Caco-2 (cell line): ENCODE data around the gene PPM1J. TPM values are rescaled to one million over a fixed set of nuclear protein-coding genes. Genes with fewer than 3 reads are reported as not detected.

Experiments
- BruUV-seq: library from RNA; stranded (reverse); fragments of 400-500 nt; replicated peaks from 2 replicates; lab custom pipeline; 2021; lab: Mats Ljungman, UMichigan
- CTCF ChIA-PET: fragments of 300-600 bp; sonication (Branson Sonifier 250); formaldehyde crosslinking; loops from one replicate; lab custom pipeline; 2022; ENCODE audit warnings: antibody characterized with exemption; lab: Charles Lee
- POLR2A ChIA-PET: fragments of 300-600 bp; sonication (Branson Sonifier 250); formaldehyde crosslinking; loops from one replicate; lab custom pipeline; 2022; ENCODE audit warnings: antibody characterized with exemption; lab: Charles Lee
- DNase-seq, 2 experiments: peaks; one replicate each; pipeline versions ENCODE4 v3.0.0 to v3.0.0-alpha.2; 2020 to 2022
- H3K27me3 ChIP-seq: replicated peaks from 2 replicates; pipeline ENCODE4 v1.6.0; 2011; ENCODE audit warnings: low read length; ENCODE audit not compliant: control insufficient read depth, insufficient read depth
- H3K36me3 ChIP-seq: 2 replicates; pipeline ENCODE4 v1.5.1; 2011; ENCODE audit warnings: low read length; ENCODE audit not compliant: control insufficient read depth, insufficient read depth
- H3K4me1 ChIP-seq: fragments of 250-450 bp; sonication (Bioruptor Pico); 2 replicates; pipeline ENCODE4 v1.5.1; 2020; ENCODE audit warnings: mild to moderate bottlenecking
- H3K4me3 ChIP-seq: 2 replicates; pipeline ENCODE4 v1.5.1; 2011; ENCODE audit warnings: low read depth, mild to moderate bottlenecking, control low read depth, low read length
- H3K9me3 ChIP-seq: fragments of 250-450 bp; sonication (Bioruptor Pico); 2 replicates; pipeline ENCODE4 v1.5.1; 2020; ENCODE audit warnings: mild to moderate bottlenecking, moderate library complexity
- H3K27ac Mint-ChIP-seq: one replicate; pipeline ENCODE4 v1.8.0; 2022; ENCODE audit warnings: mixed read lengths; ENCODE audit not compliant: unreplicated experiment
- H3K27me3 Mint-ChIP-seq: one replicate; pipeline ENCODE4 v1.8.0; 2022; ENCODE audit warnings: mixed read lengths; ENCODE audit not compliant: insufficient read depth, unreplicated experiment
- H3K36me3 Mint-ChIP-seq: one replicate; pipeline ENCODE4 v1.8.0; 2022; ENCODE audit warnings: mild to moderate bottlenecking, mixed read lengths; ENCODE audit not compliant: insufficient read depth, unreplicated experiment
- H3K4me1 Mint-ChIP-seq: one replicate; pipeline ENCODE4 v1.8.0; 2022; ENCODE audit warnings: low read depth, mixed read lengths; ENCODE audit not compliant: unreplicated experiment
- H3K4me3 Mint-ChIP-seq: one replicate; pipeline ENCODE4 v1.8.0; 2022; ENCODE audit warnings: mild to moderate bottlenecking, moderate library complexity, mixed read lengths; ENCODE audit not compliant: unreplicated experiment
- H3K9me3 Mint-ChIP-seq: one replicate; pipeline ENCODE4 v1.8.0; 2022; ENCODE audit warnings: mixed read lengths; ENCODE audit not compliant: unreplicated experiment
- intact Hi-C: fragments of 100-400 bp; cut with micrococcal nuclease; formaldehyde crosslinking; loops from one replicate; pipeline ENCODE4 v1.10.0; 2022; ENCODE audit not compliant: unreplicated experiment
- total RNA-seq: library from RNA; stranded (reverse); gene quantifications from 2 replicates; pipeline ENCODE4 v1.2.3, GENCODE V29; 2022
- TF ChIP-seq, protein P1 (sequence below), 2 experiments: fragments of 200-600 bp in 1 of 2; IDR thresholded peaks; 1 replicate in 1 of 2; 2 replicates in 1 of 2; pipeline versions ENCODE4 v1.5.1 to v1.8.0; 2011 to 2022; ENCODE audit warnings: antibody characterized with exemption in 1 of 2, control low read depth in 1 of 2, inconsistent platforms in 1 of 2, low read depth in 1 of 2, low read length in 1 of 2, mild to moderate bottlenecking in 1 of 2, moderate library complexity in 1 of 2; ENCODE audit not compliant: insufficient read depth in 1 of 2, severe bottlenecking in 1 of 2, unreplicated experiment in 1 of 2

The PPM1J gene
- total RNA-seq, 1 experiment from 2014 or later = 1.5 TPM

DNA sequence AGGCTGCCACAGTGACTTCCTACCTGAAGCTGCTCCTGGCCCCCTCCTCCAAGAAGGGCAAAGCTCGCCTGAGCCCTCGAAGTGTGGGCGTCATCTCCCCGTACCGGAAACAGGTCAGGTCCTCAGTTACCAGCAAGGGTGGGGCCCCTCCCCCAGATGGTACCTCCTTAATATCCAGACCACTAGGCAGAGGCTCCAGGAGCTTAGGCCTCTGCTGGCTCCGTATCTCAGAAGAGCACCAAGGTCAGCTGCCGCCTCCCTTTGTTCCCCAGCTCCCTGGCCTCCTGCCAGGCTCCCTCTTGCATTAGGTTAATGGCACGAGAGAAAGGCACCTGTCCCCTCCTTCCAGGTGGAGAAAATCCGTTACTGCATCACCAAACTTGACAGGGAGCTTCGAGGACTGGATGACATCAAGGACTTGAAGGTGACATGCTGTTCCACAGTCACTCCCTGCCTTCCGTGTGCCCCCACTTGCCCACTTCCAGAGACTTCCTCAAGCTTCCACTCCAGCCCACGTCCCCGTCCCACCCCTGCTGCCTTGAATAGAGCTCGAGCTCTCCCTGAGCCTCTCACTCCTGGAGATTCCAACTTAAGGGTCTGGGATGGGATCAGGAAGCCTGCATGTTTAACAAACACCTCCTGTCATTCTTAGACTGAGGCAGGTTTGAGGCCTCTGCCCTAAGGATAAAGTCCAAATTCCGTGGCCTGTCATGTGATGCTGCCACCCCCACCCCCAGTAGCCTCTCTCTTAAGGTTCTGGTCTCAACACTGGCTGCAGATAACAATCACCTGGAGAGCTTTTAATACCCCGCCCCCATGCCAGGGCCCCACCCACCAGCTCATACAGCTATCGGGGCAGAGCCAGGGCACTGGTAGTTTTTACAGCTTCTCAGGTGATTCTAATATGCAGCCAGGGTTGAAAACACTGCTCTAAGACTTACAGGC lies 16.5 kb downstream of the PPM1J start:
- ChIA-PET POLR2A (interaction anchor here (0.5 to 2.9 kb wide), 10 partner anchors 9 to 303 kb away, joined by 3 to 27 read pairs (median 5); partner anchors contain the start of genes CTTNBP2NL, MOV10 and SLC16A1), CTCF (interaction anchor here (0.6 to 2.7 kb wide), 6 partner anchors 9 to 304 kb away, joined by 3 to 24 read pairs (median 4); partner anchors contain the start of genes MOV10 and RHOC)
- H3K27me3 ChIP-seq = no peaks in the 10 kb centered on the region
- peak; percentile 90 to 95 for DNase-seq
- H3K9me3 ChIP-seq = no peaks in the 10 kb centered on the region
- Mint-ChIP-seq H3K4me3 (peak overlapping the region; percentile 62), H3K27me3 (no peaks in the 10 kb centered on the region), H3K36me3 (peaks cover 77% of the 10 kb centered on the region), H3K27ac (peak overlapping the region; percentile 72), H3K4me1 (peaks cover 27% of the 10 kb centered on the region), H3K9me3 (no peaks in the 10 kb centered on the region)
- TF ChIP-seq, protein P1, sequence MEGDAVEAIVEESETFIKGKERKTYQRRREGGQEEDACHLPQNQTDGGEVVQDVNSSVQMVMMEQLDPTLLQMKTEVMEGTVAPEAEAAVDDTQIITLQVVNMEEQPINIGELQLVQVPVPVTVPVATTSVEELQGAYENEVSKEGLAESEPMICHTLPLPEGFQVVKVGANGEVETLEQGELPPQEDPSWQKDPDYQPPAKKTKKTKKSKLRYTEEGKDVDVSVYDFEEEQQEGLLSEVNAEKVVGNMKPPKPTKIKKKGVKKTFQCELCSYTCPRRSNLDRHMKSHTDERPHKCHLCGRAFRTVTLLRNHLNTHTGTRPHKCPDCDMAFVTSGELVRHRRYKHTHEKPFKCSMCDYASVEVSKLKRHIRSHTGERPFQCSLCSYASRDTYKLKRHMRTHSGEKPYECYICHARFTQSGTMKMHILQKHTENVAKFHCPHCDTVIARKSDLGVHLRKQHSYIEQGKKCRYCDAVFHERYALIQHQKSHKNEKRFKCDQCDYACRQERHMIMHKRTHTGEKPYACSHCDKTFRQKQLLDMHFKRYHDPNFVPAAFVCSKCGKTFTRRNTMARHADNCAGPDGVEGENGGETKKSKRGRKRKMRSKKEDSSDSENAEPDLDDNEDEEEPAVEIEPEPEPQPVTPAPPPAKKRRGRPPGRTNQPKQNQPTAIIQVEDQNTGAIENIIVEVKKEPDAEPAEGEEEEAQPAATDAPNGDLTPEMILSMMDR (IDR thresholded peaks at IDR 0.05; ENCODE audit: insufficient read depth in 1 of 2, low read depth in 1 of 2, low read length in 1 of 2, severe bottlenecking in 1 of 2, unreplicated experiment in 1 of 2) = no peak
- H3K36me3 ChIP-seq = peaks cover 1% of the 10 kb centered on the region; the same call in 1 of the 2 replicates
- peaks cover 48% of the 10 kb centered on the region for H3K4me1 ChIP-seq
- BruUV-seq = TSS peak; percentile 18
- intact Hi-C loops = loop anchor here (1.0 to 2.0 kb wide), 3 partner anchors 9 to 308 kb away; partner anchors contain the start of genes MOV10 and RHOC
- H3K4me3 ChIP-seq = no peak overlapping the region

DNA sequence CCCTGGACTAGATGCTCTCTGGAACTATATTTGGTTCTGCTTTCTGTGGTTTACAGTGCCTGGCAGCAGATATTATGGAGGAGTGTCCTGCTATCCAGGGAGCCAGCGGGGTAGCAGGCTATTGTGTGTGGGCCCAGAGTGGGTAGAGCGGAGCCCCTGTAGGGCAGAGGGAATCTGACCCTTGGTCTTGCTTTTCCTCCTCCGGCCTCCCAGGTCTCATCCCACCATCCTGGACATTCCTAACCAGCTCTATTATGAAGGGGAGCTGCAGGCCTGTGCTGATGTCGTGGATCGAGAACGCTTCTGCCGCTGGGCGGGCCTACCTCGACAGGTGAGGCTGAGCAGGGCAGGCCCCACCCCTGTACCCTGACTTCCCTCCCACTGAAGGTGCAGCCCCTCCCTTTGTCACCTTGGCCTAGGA lies 17.3 kb downstream of the PPM1J start:
- TF ChIP-seq, protein P1 (IDR thresholded peaks at IDR 0.05; ENCODE audit: insufficient read depth in 1 of 2, low read depth in 1 of 2, low read length in 1 of 2, severe bottlenecking in 1 of 2, unreplicated experiment in 1 of 2) = no peak
- intact Hi-C loops = loop anchor here (2.0 kb wide), 2 partner anchors 23 to 307 kb away; partner anchors contain the start of gene MOV10
- Mint-ChIP-seq H3K36me3 (peaks cover 75% of the 10 kb centered on the region), H3K27ac (peak overlapping the region; percentile 72), H3K4me1 (peaks cover 27% of the 10 kb centered on the region), H3K9me3 (no peaks in the 10 kb centered on the region), H3K27me3 (no peaks in the 10 kb centered on the region), H3K4me3 (no peak overlapping the region)
- BruUV-seq = no TSS peak
- peaks cover 1% of the 10 kb centered on the region; the same call in 1 of the 2 replicates for H3K36me3 ChIP-seq
- no peaks in the 10 kb centered on the region for H3K27me3 ChIP-seq
- no peaks in the 10 kb centered on the region for H3K9me3 ChIP-seq
- no peak overlapping the region for H3K4me3 ChIP-seq
- peaks cover 48% of the 10 kb centered on the region for H3K4me1 ChIP-seq
- no peak for DNase-seq
- ChIA-PET CTCF (interaction anchor here (2.2 to 2.7 kb wide), 2 partner anchors 10 to 24 kb away, joined by 10 to 24 read pairs; partner anchors contain the start of genes MOV10 and RHOC), POLR2A (interaction anchor here (1.2 to 2.9 kb wide), 3 partner anchors 9 to 23 kb away, joined by 5 to 27 read pairs (median 5); partner anchors contain the start of gene MOV10)
